GM23338 (cell line): ENCODE measurements around the gene HPX.

Experiments
- CREB1 ChIP-seq: fragments of 250-450 bp; sonication (Bioruptor Pico); IDR thresholded peaks from 2 replicates; pipeline ENCODE4 v1.5.0; 2020; ENCODE audit warnings: low read depth, mild to moderate bottlenecking, moderate library complexity
- EZH2 ChIP-seq: fragments of 200-600 bp; sonication (generic); IDR thresholded peaks from one replicate; pipeline ENCODE4 v1.8.0; 2017; ENCODE audit warnings: antibody characterized with exemption, mild to moderate bottlenecking, low read depth; ENCODE audit not compliant: unreplicated experiment
- EZH2phosphoT487 ChIP-seq: fragments of 200-600 bp; sonication (generic); IDR thresholded peaks from one replicate; pipeline ENCODE4 v1.8.1; 2018; ENCODE audit warnings: antibody characterized with exemption; ENCODE audit not compliant: unreplicated experiment
- JUNB ChIP-seq: IDR thresholded peaks from one replicate; pipeline ENCODE4 v1.6.1; 2016; ENCODE audit warnings: antibody characterized with exemption; ENCODE audit not compliant: unreplicated experiment
- NANOG ChIP-seq: IDR thresholded peaks from 2 replicates; pipeline ENCODE4 v1.6.1; 2016; ENCODE audit warnings: antibody characterized with exemption, borderline replicate concordance
- POLR2AphosphoS5 ChIP-seq: IDR thresholded peaks from 2 replicates; pipeline ENCODE4 v1.6.1; 2016; ENCODE audit warnings: antibody characterized with exemption, low read depth
- STAT1 ChIP-seq: IDR thresholded peaks from one replicate; pipeline ENCODE4 v1.6.1; 2016; ENCODE audit warnings: antibody characterized with exemption; ENCODE audit not compliant: unreplicated experiment
- ZNF114 ChIP-seq: fragments of 250-450 bp; sonication (Bioruptor Pico); IDR thresholded peaks from 2 replicates; pipeline ENCODE4 v1.5.0; 2020; ENCODE audit warnings: mild to moderate bottlenecking, moderate library complexity
- ZNF331 ChIP-seq: fragments of 250-450 bp; sonication (Bioruptor Pico); IDR thresholded peaks from 2 replicates; pipeline ENCODE4 v1.5.0; 2020; ENCODE audit warnings: low read depth, mild to moderate bottlenecking, moderate library complexity
- TF ChIP-seq, protein P1 (sequence below), 2 experiments: fragments of 200-600 bp in 1 of 2; sonication (generic) in 1 of 2; conservative IDR thresholded peaks; 2 replicates each; pipeline versions ENCODE4 v1.5.1 to v1.6.1; 2016 to 2017; ENCODE audit warnings: antibody characterized with exemption in 2 of 2, low read depth in 2 of 2, mild to moderate bottlenecking in 2 of 2, moderate library complexity in 1 of 2
- TF ChIP-seq, protein P2 (sequence below): IDR thresholded peaks from one replicate; pipeline ENCODE4 v1.6.1; 2018; ENCODE audit warnings: antibody characterized with exemption; ENCODE audit not compliant: unreplicated experiment
- TF ChIP-seq, protein P3 (sequence below): IDR thresholded peaks from 2 replicates; pipeline ENCODE4 v1.6.1; 2016; ENCODE audit warnings: antibody characterized with exemption
- TF ChIP-seq, protein P4 (sequence below): fragments of 250-450 bp; sonication (Bioruptor Pico); IDR thresholded peaks from 2 replicates; pipeline ENCODE4 v1.5.0; 2020; ENCODE audit warnings: mild to moderate bottlenecking, moderate library complexity

DNA sequence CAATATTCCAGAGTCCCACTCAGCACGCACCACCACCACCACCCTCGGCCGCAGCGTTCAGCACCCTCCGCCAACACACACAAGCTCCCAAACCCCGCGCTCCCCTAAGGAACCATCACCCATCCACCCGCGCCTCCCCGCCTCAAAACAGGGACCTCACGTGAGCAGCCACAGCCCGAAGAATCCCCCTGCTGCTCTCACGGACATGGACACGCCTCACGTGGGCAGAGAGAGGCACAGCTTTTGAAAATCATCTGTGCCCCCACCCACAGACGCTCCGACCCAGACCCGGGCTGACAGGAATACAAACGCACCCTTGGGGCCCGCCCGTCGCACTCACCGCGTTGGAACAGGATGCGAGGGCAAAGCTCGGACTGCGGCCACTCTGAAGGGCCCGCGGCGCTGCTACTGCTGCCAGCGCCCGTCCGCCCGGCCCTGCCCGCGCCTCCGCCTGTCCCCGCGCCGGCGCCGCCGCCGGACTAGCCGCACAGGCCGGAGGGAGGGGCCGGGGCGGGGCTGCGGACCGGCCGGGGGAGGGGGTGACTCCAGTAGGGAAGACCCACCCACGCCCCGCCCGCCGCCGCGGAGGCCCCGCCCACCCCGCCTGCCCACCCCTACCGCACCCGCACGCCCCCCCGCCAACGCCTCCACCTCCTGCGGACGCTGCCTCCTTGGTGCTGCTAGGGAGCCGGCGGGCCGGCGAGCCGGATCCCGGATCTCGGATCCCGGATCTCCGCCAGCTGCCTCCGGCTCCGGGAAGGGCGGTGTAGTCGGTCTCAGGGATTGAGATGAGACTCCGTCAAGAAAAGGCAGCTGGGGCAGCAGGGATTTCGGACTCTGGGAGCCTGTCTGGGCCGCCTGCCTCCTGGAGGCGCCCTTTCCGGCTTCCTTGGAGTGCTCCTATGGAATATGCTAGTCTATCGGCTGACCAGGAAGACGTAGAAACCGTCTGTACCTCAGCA is 32.9 kb upstream of the HPX start, which contains the start of gene TRIM3:
- TF ChIP-seq, protein P1, sequence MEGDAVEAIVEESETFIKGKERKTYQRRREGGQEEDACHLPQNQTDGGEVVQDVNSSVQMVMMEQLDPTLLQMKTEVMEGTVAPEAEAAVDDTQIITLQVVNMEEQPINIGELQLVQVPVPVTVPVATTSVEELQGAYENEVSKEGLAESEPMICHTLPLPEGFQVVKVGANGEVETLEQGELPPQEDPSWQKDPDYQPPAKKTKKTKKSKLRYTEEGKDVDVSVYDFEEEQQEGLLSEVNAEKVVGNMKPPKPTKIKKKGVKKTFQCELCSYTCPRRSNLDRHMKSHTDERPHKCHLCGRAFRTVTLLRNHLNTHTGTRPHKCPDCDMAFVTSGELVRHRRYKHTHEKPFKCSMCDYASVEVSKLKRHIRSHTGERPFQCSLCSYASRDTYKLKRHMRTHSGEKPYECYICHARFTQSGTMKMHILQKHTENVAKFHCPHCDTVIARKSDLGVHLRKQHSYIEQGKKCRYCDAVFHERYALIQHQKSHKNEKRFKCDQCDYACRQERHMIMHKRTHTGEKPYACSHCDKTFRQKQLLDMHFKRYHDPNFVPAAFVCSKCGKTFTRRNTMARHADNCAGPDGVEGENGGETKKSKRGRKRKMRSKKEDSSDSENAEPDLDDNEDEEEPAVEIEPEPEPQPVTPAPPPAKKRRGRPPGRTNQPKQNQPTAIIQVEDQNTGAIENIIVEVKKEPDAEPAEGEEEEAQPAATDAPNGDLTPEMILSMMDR (conservative IDR thresholded peaks at IDR 0.05; ENCODE audit: low read depth in 2 of 2) = peak; percentile 26 to 35
- no peak for TF ChIP-seq STAT1
- TF ChIP-seq EZH2 = no peak
- TF ChIP-seq, protein P2, sequence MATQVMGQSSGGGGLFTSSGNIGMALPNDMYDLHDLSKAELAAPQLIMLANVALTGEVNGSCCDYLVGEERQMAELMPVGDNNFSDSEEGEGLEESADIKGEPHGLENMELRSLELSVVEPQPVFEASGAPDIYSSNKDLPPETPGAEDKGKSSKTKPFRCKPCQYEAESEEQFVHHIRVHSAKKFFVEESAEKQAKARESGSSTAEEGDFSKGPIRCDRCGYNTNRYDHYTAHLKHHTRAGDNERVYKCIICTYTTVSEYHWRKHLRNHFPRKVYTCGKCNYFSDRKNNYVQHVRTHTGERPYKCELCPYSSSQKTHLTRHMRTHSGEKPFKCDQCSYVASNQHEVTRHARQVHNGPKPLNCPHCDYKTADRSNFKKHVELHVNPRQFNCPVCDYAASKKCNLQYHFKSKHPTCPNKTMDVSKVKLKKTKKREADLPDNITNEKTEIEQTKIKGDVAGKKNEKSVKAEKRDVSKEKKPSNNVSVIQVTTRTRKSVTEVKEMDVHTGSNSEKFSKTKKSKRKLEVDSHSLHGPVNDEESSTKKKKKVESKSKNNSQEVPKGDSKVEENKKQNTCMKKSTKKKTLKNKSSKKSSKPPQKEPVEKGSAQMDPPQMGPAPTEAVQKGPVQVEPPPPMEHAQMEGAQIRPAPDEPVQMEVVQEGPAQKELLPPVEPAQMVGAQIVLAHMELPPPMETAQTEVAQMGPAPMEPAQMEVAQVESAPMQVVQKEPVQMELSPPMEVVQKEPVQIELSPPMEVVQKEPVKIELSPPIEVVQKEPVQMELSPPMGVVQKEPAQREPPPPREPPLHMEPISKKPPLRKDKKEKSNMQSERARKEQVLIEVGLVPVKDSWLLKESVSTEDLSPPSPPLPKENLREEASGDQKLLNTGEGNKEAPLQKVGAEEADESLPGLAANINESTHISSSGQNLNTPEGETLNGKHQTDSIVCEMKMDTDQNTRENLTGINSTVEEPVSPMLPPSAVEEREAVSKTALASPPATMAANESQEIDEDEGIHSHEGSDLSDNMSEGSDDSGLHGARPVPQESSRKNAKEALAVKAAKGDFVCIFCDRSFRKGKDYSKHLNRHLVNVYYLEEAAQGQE = no peak
- TF ChIP-seq CREB1 = no peak
- TF ChIP-seq POLR2AphosphoS5 = peak; percentile 54
- no peak for TF ChIP-seq EZH2phosphoT487
- TF ChIP-seq, protein P3, sequence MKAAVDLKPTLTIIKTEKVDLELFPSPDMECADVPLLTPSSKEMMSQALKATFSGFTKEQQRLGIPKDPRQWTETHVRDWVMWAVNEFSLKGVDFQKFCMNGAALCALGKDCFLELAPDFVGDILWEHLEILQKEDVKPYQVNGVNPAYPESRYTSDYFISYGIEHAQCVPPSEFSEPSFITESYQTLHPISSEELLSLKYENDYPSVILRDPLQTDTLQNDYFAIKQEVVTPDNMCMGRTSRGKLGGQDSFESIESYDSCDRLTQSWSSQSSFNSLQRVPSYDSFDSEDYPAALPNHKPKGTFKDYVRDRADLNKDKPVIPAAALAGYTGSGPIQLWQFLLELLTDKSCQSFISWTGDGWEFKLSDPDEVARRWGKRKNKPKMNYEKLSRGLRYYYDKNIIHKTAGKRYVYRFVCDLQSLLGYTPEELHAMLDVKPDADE = 0 out of 2 replicates have a peak, but pooled peaks have one; percentile 14
- TF ChIP-seq, protein P4, sequence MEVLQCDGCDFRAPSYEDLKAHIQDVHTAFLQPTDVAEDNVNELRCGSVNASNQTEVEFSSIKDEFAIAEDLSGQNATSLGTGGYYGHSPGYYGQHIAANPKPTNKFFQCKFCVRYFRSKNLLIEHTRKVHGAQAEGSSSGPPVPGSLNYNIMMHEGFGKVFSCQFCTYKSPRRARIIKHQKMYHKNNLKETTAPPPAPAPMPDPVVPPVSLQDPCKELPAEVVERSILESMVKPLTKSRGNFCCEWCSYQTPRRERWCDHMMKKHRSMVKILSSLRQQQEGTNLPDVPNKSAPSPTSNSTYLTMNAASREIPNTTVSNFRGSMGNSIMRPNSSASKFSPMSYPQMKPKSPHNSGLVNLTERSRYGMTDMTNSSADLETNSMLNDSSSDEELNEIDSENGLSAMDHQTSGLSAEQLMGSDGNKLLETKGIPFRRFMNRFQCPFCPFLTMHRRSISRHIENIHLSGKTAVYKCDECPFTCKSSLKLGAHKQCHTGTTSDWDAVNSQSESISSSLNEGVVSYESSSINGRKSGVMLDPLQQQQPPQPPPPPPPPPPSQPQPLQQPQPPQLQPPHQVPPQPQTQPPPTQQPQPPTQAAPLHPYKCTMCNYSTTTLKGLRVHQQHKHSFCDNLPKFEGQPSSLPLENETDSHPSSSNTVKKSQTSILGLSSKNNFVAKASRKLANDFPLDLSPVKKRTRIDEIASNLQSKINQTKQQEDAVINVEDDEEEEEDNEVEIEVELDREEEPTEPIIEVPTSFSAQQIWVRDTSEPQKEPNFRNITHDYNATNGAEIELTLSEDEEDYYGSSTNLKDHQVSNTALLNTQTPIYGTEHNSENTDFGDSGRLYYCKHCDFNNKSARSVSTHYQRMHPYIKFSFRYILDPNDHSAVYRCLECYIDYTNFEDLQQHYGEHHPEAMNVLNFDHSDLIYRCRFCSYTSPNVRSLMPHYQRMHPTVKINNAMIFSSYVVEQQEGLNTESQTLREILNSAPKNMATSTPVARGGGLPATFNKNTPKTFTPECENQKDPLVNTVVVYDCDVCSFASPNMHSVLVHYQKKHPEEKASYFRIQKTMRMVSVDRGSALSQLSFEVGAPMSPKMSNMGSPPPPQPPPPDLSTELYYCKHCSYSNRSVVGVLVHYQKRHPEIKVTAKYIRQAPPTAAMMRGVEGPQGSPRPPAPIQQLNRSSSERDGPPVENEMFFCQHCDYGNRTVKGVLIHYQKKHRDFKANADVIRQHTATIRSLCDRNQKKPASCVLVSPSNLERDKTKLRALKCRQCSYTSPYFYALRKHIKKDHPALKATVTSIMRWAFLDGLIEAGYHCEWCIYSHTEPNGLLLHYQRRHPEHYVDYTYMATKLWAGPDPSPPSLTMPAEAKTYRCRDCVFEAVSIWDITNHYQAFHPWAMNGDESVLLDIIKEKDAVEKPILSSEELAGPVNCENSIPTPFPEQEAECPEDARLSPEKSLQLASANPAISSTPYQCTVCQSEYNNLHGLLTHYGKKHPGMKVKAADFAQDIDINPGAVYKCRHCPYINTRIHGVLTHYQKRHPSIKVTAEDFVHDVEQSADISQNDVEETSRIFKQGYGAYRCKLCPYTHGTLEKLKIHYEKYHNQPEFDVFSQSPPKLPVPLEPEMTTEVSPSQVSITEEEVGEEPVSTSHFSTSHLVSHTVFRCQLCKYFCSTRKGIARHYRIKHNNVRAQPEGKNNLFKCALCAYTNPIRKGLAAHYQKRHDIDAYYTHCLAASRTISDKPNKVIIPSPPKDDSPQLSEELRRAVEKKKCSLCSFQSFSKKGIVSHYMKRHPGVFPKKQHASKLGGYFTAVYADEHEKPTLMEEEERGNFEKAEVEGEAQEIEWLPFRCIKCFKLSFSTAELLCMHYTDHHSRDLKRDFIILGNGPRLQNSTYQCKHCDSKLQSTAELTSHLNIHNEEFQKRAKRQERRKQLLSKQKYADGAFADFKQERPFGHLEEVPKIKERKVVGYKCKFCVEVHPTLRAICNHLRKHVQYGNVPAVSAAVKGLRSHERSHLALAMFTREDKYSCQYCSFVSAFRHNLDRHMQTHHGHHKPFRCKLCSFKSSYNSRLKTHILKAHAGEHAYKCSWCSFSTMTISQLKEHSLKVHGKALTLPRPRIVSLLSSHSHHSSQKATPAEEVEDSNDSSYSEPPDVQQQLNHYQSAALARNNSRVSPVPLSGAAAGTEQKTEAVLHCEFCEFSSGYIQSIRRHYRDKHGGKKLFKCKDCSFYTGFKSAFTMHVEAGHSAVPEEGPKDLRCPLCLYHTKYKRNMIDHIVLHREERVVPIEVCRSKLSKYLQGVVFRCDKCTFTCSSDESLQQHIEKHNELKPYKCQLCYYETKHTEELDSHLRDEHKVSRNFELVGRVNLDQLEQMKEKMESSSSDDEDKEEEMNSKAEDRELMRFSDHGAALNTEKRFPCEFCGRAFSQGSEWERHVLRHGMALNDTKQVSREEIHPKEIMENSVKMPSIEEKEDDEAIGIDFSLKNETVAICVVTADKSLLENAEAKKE (CRISPR knock-in tag) = no peak
- TF ChIP-seq JUNB = no peak
- no peak for TF ChIP-seq ZNF331 (CRISPR knock-in tag)
- TF ChIP-seq NANOG = no peak
- no peak for TF ChIP-seq ZNF114 (CRISPR knock-in tag)
